Muscle of back (tissue), 11 donors: ENCODE data around the gene MRPS35. TPM values are rescaled to one million over a fixed set of nuclear protein-coding genes. Genes with fewer than 3 reads are reported as not detected.

Source experiments
- DNase-seq, 3 donors: peaks; one replicate each; pipeline versions ENCODE4 v3.0.0 to v3.0.0-alpha.2; 2013
- polyA plus RNA-seq, 10 donors: library from polyadenylated mRNA; unstranded; fragments of 120-200 nt; gene quantifications; one replicate each; pipeline ENCODE4 v1.2.1, GENCODE V29; 2013; ENCODE audit not compliant: insufficient read length in 10 of 10

The MRPS35 gene
- polyA plus RNA-seq, 10 donors, result 45.8 to 62.9 (median 49.1) TPM

DNA sequence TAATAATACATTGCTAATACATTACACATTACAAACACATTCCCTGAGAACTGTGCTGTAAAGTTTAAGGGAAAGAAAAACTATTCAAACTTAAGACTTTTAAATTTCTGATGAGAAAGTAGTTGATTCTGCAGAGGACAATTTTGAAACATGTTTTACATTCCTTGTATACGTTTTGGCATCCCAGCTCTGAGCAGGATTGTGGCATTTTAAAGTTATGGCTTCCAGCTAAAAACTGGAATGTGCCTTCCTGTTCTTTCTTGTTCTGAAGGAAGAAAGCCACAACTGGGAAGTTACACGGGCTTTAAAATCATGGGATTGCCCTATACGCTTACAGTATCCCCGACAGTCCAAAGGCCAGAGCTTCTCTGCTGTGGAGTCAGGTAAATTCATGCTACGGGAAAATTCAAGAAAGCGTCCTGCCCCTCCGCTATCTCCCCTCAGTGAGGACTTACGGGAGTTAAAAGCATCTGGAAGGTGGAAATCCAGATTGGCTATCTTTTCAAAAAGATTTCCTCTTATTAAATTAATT lies 58.6 kb downstream of the MRPS35 start:
- DNase-seq, result no peak

DNA sequence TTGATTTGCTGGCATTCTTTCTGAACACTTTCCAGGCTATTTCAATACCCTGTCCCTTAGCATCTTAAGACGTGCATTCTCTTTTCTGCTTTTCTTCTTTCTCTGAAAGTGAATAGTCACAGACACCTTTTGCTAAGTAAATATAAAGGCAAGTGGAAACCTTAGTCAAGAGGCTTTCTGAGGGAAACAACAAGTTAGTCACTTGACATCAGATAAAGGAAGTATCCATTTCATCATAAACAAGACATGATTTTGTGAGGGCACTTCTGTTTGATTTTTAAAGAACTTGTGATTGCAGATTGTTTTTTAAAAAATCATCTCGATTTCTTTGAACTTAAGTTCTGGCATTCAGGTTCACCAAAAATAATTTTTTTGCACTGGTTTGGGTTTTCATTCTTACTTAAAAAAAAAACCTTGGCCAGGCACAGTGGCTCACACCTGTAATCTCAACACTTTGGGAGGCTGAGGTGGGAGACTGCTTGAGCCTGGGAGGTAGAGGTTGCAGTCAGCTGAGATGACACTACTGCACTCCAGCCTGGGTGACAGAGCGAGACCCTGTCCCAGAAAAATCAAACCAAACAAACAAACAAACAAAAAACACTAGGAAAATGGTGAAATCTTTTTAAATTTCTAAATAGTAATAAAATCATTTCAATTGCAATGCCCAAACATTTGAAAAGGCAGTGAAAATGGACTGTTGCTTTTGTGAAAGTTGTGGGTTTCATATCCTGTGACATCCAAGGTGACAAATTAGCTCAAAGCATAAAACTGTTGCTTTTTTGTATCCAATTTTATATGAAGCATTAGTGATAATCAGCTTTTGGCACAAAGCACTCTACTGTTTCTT lies 61.1 kb downstream of the MRPS35 start:
- no peak for DNase-seq

DNA sequence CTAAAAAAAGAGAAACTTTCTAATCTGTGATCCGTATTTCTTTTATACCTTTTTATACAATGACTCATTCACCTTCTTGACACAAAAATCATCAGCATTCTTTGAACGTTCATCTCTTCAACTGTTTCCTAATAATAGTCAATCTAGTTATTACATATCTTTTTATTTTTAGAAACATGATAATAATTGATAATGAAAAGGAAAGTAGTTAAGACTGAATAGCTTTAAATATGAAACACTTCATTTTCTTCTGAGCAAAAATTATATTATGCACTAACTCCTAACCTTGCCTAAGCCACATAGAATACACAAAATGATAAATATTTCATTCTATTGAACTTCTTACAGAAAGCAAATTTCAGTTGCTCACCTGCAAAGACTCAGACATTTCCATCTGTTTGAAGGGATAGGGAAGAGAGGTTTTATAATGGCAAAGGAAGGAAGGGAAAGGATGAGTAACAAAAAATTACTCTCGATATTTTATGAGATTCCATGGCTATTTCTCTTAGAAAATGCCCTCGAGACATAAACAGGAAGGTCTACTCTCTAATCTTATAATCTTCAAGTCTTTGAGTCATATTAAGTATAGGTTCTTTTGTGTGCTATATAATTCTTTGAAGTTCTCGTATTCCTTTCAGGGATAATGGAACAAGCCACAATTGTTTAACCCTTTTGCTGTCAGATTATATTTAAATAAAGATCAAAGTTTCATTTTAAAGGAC lies 61.9 kb downstream of the MRPS35 start:
- DNase-seq, result no peak

- no peak for DNase-seq
These were observed 66.5 kb downstream of the MRPS35 start for GRCh38 chr12:27777141-27777540.

DNA sequence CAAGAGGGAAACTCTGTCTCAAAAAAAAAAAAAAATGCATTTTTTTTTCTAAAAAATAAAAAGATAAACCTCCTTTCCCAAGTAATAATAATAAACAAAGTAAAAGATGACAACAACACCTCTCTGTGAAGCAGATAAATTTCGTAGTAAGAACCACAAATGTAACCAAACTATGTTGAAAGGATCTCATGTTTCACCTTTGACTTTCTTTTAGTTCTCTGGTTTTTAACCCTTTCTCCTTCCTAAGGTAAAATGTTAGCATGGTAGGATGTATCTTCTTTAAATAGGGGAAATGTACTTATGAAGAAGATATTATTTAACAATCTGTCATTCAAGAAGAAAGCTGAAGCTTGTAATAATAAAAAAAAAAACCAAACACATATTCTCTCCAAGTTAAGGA lies 67.6 kb downstream of the MRPS35 start:
- no peak for DNase-seq

GRCh38 chr12:27779416-27779919 lies 68.8 kb downstream of the MRPS35 start:
- DNase-seq, result peak in 1 of 3 donors; percentile 83

GRCh38 chr12:27779920-27780611 lies 69.4 kb downstream of the MRPS35 start, which contains the start of the genes KLHL42 and MANSC4:
Gene KLHL42 (plus strand): TSS chr12:27780233. CDS start chr12:27780331, 98 bp downstream.
Gene MANSC4 (minus strand): TSS chr12:27780236. CDS start chr12:27771276, 8,960 bp downstream.
- peak; percentile 75 to 94 (median 79) for DNase-seq

GRCh38 chr12:27780612-27781408 lies 70.2 kb downstream of the MRPS35 start:
- peak; percentile 6 to 32 (median 19) for DNase-seq

GRCh38 chr12:27781680-27782079 lies 71.0 kb downstream of the MRPS35 start:
- DNase-seq, result peak in 2 of 3 donors; percentile 16 to 46

- no peak for DNase-seq
These were observed 71.8 kb downstream of the MRPS35 start for GRCh38 chr12:27782481-27782880.

DNA sequence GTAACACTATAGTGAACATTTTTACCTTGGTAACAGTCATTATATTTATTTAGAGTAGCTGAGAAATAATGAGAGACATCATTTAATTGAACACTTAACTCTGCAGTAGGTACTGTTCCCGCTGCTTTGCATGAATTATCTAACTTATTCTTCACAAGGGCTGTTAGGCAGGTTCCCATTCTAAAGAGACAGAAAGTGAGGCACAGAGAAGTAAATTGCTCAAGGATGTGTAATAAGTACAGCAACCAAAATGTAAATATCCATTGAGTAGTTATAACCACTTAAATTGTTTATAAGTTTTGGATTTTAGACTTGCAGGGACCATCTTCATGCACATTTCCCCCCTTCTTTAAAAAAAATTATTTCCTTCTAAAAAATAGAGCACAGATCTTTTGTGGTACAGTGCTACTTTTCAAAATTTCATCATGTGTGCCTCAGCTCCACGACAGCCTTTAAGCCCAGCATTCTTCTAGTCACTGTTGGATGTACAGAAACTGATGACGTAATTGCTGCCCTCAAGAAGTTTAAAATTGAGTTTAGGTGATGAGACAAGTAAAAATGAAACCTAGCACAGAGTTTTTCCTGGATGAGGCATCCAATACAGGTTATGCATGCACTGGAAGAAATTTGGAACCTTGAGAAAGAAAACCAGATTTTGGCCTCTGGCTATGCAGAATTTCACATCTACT lies 75.4 kb downstream of the MRPS35 start:
- peak in 1 of 3 donors; percentile 19 for DNase-seq

GRCh38 chr12:27787559-27787958 lies 76.9 kb downstream of the MRPS35 start:
- DNase-seq, result no peak

DNA sequence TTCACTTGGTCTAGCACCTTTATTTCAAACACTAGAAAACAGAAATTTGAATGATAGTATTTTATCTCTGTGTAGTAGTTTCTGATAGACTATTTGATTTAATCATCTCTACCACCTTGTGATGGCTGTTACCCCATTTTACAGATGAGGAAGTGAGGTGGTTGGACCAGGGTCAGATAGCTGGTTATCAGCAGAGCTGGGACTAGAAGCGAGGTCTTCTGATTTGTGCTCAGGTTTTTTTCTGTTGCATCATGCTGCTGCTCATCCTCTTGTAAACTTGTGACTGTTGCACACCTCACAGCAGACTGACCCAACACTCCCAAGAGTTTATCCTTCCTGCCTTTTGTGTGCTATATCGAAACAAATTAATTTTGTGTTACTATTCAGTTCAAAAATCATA lies 79.5 kb downstream of the MRPS35 start:
- no peak for DNase-seq

- DNase-seq, result no peak
These were observed 84.4 kb downstream of the MRPS35 start for GRCh38 chr12:27794818-27795584.

GRCh38 chr12:27796128-27796527 lies 85.5 kb downstream of the MRPS35 start:
- no peak for DNase-seq

DNA sequence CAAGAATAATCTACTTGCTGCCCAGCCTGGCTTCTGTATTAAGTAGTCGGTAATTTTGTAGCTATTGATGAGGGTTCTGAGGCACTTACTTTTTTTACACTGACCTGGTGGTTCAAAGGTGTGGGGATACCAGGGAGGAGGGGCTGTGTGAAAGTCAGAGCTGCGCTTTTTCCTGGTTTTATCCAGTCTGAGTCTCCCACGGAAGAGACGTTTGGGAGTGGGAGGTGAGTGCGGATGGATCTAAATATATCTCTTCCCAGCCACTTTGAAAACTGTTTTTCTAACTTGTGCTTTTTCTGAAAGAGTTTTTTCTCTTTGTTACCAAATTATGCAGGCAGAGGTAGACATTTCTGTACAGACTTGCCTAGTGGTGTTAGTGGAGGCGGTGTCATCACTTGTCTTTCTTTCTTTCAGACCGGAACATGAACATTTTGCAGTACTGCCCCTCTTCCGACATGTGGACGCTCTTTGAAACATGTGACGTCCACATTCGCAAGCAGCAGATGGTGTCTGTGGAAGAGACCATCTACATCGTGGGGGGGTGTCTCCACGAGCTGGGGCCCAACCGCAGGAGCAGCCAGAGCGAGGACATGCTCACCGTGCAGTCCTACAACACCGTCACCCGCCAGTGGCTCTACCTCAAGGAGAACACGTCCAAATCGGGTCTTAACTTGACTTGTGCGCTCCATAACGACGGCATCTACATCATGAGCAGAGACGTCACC lies 86.8 kb downstream of the MRPS35 start:
- no peak for DNase-seq

- DNase-seq, result no peak
These were observed 90.2 kb downstream of the MRPS35 start for GRCh38 chr12:27800819-27801218.

DNA sequence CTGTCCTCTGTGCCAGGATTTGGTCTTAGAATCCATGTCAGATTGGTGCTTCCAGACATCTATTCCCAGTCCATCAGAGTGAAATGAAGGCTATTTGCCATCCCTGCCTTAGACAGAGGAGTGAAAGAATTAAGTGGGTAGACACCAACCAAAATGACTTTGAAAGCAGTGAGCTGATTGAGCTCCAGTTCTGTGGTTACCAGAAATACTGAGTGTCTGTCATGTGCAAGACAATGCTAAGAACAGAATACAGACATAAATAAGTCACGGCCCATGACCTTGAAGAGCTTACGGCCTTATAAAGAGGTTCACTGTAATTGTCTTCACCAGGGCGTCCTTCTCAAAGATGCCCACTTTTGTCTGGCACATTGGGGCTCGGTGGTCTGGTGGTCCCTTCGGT lies 91.0 kb downstream of the MRPS35 start:
- no peak for DNase-seq

DNA sequence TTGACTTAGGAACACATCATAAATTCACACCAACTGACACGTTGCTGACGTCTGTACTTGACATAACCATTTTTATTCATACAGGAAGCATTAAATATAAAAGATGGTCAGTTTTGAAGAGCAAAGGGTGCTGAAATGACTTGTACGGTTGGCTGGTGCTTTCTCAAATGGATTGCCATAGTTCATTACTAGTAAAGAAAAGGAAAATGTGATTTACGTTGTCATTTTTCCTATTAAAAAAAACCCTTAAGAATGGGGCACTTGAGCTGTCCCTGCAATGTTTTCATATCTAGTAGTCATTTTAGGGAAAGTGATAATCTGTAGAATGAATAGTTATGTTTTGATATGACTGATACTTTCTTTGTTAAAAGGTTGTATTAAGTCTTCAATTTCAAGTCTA lies 91.9 kb downstream of the MRPS35 start:
- no peak for DNase-seq
